Lung (tissue), 12 donors: ENCODE data around the gene ZNF783. TPM values are rescaled to one million over a fixed set of nuclear protein-coding genes. Genes with fewer than 3 reads are reported as not detected.

Experiments used
- ATAC-seq: fragments of 200-7000 bp; cut with Tn5 transposase; one replicate; pipeline ENCODE4 v1.9.1; 2020; ENCODE audit warnings: moderate number of reproducible peaks; ENCODE audit not compliant: insufficient read depth, low FRiP score
- DNase-seq, 3 donors: peaks; one replicate each; pipeline ENCODE4 v3.0.0-alpha.2; 2013 to 2017
- H3K27ac ChIP-seq, 2 donors: one replicate each; pipeline ENCODE4 v1.5.1; 2013; ENCODE audit warnings: mild to moderate bottlenecking in 2 of 2, moderate library complexity in 2 of 2, control low read depth in 1 of 2, inconsistent platforms in 1 of 2, low read depth in 1 of 2, low read length in 1 of 2
- H3K27me3 ChIP-seq, 3 donors: one replicate each; pipeline ENCODE4 v1.5.1; 2013; ENCODE audit warnings: low read length in 2 of 3; ENCODE audit not compliant: control insufficient read depth in 3 of 3, insufficient read depth in 3 of 3
- H3K36me3 ChIP-seq, 4 donors: one replicate each; pipeline ENCODE4 v1.5.1; 2013; ENCODE audit warnings: low read length in 4 of 4, mild to moderate bottlenecking in 1 of 4, moderate library complexity in 1 of 4; ENCODE audit not compliant: control insufficient read depth in 4 of 4, insufficient read depth in 4 of 4
- H3K4me1 ChIP-seq, 5 donors: one replicate each; pipeline ENCODE4 v1.5.1; 2013; ENCODE audit warnings: low read length in 5 of 5, mild to moderate bottlenecking in 2 of 5, moderate library complexity in 1 of 5; ENCODE audit not compliant: control insufficient read depth in 5 of 5, insufficient read depth in 5 of 5
- H3K4me3 ChIP-seq: one replicate; pipeline ENCODE4 v1.5.1; 2013; ENCODE audit warnings: mild to moderate bottlenecking, control low read depth, moderate library complexity
- H3K9ac ChIP-seq, 2 donors: one replicate each; pipeline ENCODE4 v1.5.1; 2013; ENCODE audit warnings: low read length in 2 of 2, control low read depth in 1 of 2; ENCODE audit not compliant: insufficient read depth in 1 of 2
- H3K9me3 ChIP-seq, 4 donors: one replicate each; pipeline ENCODE4 v1.5.1; 2013; ENCODE audit warnings: low read length in 3 of 4, mild to moderate bottlenecking in 1 of 4, moderate library complexity in 1 of 4; ENCODE audit not compliant: control insufficient read depth in 4 of 4, insufficient read depth in 3 of 4
- WGBS, 2 donors: extraction: QIAGEN DNeasy Blood & Tissue Kit; methylation state at CpG; one replicate each; pipeline ENCODE4 v1.1.7; 2013; 5-methylcytosine and 5-hydroxymethylcytosine counted together
- polyA plus RNA-seq, 2 donors: library from polyadenylated mRNA; stranded (reverse); fragments of 200-250 nt; gene quantifications; one replicate each; pipeline ENCODE4 v1.2.1, GENCODE V29; 2013
- total RNA-seq, 2 donors: library from RNA; depleted of rRNA in 1 of 2; stranded (reverse); fragments of >200 nt in 1 of 2; gene quantifications; one replicate each; pipeline ENCODE4 v1.2.1, GENCODE V29; 2014 to 2021
- TF ChIP-seq, protein P1 (sequence below): IDR thresholded peaks from 2 replicates; pipeline ENCODE4 v1.5.1; 2012; ENCODE audit warnings: mild to moderate bottlenecking; ENCODE audit errors: control extremely low read depth, extremely low read depth
- donor health status: control.
- donor health status: control.
- donor health status: Bipolar disorder and iron deficiency.
- donor health status: healthy.
- donor health status: DM: yes; HTN: yes; CAD: no.

The ZNF783 gene
- total and polyA plus RNA-seq, 4 donors = 6.2 to 16.3 (median 7.7) TPM

DNA sequence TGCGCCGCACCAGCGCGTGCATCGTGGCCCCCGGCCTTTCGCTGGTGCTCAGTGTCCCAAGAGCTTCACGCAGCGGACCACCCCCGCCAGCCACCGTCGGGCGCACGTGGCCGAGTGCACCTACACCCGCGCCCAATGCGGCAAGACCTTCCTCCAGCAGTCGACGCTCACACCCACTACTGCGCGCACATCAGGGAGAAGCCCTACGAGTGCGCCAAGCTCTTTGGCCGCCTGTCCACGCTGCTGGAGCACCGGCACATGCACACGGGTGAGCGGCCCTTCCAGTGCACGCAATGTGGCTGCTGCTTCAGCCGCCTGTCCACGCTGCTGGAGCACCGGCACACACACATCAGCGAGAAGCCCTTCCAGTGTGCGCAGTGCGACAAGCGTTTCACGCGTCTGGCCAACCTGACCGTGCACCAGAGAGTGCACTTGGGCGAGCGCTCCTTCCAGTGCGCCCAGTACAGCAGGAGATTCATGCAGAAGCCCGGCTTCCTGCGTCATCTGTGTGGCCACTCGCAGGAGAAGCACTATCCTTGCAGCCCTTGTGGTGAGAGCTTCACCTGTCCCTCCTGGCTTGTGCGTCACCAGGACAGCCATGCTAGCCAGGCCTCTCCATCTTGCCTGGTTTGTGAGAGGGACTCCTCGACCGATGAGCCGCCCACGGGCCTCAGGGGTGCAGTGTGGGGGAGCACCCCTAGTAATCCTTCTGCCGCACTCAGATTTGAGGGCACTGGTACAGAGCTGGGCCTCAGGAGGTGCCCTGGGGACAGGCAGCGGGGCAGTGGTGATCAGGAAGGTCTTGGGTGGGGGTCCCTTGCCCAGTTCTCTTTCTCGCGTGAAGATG, 32.9 kb downstream of the ZNF783 start:
- H3K9ac ChIP-seq = no peak overlapping the region
- no peaks in the 10 kb centered on the region for H3K27me3 ChIP-seq
- peaks cover 0 to 11% (median 4%) of the 10 kb centered on the region in 4 donors for H3K36me3 ChIP-seq
- DNase-seq = no peak
- no peak for ATAC-seq
- TF ChIP-seq, protein P1, sequence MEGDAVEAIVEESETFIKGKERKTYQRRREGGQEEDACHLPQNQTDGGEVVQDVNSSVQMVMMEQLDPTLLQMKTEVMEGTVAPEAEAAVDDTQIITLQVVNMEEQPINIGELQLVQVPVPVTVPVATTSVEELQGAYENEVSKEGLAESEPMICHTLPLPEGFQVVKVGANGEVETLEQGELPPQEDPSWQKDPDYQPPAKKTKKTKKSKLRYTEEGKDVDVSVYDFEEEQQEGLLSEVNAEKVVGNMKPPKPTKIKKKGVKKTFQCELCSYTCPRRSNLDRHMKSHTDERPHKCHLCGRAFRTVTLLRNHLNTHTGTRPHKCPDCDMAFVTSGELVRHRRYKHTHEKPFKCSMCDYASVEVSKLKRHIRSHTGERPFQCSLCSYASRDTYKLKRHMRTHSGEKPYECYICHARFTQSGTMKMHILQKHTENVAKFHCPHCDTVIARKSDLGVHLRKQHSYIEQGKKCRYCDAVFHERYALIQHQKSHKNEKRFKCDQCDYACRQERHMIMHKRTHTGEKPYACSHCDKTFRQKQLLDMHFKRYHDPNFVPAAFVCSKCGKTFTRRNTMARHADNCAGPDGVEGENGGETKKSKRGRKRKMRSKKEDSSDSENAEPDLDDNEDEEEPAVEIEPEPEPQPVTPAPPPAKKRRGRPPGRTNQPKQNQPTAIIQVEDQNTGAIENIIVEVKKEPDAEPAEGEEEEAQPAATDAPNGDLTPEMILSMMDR = no peak
- peaks cover 0 to 3% (median 0%) of the 10 kb centered on the region in 4 donors for H3K9me3 ChIP-seq
- no peaks in the 10 kb centered on the region for H3K4me1 ChIP-seq
- no peak overlapping the region for H3K4me3 ChIP-seq
- no peak overlapping the region for H3K27ac ChIP-seq
- 97 to 98% methylated on average over 55 of the region's 55 CpGs for WGBS, 2 donors

DNA sequence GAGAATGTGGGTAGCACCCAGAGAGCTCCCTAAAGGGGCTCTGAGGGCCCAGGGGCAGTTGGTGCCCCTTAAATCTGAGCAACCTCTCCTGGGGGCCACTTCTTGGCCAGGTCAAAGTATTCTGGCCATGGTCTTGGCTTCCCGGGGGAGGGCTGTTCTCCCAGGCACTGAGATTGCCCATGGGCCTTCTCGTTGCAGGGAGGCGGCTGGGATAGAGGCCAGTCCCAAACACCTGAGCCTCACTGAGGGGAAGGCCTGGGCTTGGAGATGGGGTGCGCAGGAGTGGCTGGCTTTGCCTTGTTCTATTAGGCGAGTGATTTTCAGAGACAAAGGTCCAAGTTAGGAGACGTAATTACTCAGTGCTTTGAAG, 33.5 kb downstream of the ZNF783 start:
- ATAC-seq (no peak), DNase-seq (no peak)
- peaks cover 0 to 3% (median 0%) of the 10 kb centered on the region in 4 donors for H3K9me3 ChIP-seq
- peaks cover 0 to 11% (median 4%) of the 10 kb centered on the region in 4 donors for H3K36me3 ChIP-seq
- H3K9ac ChIP-seq = no peak overlapping the region
- H3K4me3 ChIP-seq = no peak overlapping the region
- H3K4me1 ChIP-seq = no peaks in the 10 kb centered on the region
- no peak overlapping the region for H3K27ac ChIP-seq
- 95 to 96% methylated on average over 6 of the region's 6 CpGs for WGBS, 2 donors
- H3K27me3 ChIP-seq = no peaks in the 10 kb centered on the region
- TF ChIP-seq, protein P1 = no peak

DNA sequence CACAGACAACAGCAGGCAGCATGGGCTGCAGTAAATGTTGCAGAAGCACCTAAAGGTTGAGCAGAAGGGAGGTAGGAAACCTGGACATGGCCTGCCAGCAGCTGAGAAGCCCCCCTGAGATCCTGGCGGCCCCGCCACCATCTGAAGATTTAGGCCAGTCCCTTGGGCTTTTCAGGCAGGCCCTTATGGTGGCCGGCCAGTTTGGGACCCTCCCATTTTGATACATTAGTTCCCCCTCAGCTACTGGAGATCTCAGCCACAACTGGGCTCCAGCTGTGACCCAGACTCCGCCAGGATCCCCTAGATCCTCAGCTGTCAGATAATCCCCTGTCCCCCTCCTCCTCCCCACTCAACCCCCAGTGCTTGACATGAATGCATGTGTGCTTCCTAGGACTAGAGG, 34.4 kb downstream of the ZNF783 start:
- no peak overlapping the region for H3K9ac ChIP-seq
- WGBS, 2 donors = 93 to 100% methylated on average over 4 of the region's 4 CpGs
- no peak overlapping the region for H3K4me3 ChIP-seq
- H3K36me3 ChIP-seq = peaks cover 0 to 11% (median 4%) of the 10 kb centered on the region in 4 donors
- no peaks in the 10 kb centered on the region for H3K27me3 ChIP-seq
- ATAC-seq = no peak
- DNase-seq = no peak
- TF ChIP-seq, protein P1 = no peak
- no peaks in the 10 kb centered on the region for H3K4me1 ChIP-seq
- peaks cover 0 to 3% (median 0%) of the 10 kb centered on the region in 4 donors for H3K9me3 ChIP-seq
- no peak overlapping the region for H3K27ac ChIP-seq
